ENCODE data around the gene TAF4. TPM values are rescaled to one million over a fixed set of nuclear protein-coding genes. Genes with fewer than 3 reads are reported as not detected.
A peak's percentile ranks its signal among the peaks of the same experiment; 100 is the strongest.

Gene TAF4
- total and polyA plus RNA-seq, 2 of the 13 experiments (the other 11 are each of a cell fraction or from before 2014, with no cell fraction given), result 5.9 to 12.0 TPM

DNA sequence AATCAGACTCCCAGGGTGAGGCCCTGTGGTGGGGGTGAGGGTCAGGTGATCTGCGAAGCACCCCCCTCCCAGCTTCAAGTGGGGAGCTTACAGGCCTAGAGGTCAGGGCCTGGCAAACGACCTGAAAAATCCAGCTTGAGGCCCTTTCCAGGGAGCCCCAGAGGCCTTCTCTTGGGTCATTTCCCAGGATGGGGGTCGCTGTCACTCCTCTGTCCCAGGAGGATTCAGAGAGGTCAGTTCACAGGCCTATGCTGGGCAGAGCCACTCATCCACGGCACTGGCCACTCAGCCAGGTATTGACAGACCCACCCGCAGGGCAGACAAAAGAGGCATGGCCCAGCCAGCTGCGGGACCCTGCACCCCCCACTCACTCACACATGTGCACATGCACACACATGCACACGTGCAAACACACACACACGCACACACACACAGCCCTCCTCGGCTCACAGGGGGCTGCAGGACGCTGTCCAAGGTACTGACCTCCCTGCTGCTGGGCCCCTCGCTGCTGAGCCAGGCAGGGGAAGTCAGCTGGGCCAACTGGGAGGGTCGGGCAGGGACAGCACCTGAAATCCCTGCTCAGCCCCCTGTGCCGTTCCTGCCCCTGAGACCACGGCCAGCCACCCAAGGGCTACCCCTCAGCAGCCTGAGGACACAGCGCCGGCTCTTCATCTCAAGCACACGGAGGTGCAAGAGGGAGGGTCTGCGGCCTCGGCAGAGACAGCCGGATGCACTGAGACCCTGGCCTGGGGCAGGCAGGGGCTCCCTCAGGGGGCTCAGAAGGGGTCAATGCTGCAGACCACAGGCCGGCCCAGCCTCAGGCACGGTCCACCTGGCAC lies 113.8 kb downstream of the TAF4 start (continued):
- TF ChIP-seq, protein P1, sequence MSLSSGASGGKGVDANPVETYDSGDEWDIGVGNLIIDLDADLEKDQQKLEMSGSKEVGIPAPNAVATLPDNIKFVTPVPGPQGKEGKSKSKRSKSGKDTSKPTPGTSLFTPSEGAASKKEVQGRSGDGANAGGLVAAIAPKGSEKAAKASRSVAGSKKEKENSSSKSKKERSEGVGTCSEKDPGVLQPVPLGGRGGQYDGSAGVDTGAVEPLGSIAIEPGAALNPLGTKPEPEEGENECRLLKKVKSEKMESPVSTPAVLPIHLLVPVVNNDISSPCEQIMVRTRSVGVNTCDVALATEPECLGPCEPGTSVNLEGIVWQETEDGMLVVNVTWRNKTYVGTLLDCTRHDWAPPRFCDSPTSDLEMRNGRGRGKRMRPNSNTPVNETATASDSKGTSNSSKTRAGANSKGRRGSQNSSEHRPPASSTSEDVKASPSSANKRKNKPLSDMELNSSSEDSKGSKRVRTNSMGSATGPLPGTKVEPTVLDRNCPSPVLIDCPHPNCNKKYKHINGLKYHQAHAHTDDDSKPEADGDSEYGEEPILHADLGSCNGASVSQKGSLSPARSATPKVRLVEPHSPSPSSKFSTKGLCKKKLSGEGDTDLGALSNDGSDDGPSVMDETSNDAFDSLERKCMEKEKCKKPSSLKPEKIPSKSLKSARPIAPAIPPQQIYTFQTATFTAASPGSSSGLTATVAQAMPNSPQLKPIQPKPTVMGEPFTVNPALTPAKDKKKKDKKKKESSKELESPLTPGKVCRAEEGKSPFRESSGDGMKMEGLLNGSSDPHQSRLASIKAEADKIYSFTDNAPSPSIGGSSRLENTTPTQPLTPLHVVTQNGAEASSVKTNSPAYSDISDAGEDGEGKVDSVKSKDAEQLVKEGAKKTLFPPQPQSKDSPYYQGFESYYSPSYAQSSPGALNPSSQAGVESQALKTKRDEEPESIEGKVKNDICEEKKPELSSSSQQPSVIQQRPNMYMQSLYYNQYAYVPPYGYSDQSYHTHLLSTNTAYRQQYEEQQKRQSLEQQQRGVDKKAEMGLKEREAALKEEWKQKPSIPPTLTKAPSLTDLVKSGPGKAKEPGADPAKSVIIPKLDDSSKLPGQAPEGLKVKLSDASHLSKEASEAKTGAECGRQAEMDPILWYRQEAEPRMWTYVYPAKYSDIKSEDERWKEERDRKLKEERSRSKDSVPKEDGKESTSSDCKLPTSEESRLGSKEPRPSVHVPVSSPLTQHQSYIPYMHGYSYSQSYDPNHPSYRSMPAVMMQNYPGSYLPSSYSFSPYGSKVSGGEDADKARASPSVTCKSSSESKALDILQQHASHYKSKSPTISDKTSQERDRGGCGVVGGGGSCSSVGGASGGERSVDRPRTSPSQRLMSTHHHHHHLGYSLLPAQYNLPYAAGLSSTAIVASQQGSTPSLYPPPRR (CRISPR knock-in tag; IDR thresholded peaks at IDR 0.05; ENCODE audit: borderline replicate concordance), result peak; percentile 82
- TF ChIP-seq, protein P2, sequence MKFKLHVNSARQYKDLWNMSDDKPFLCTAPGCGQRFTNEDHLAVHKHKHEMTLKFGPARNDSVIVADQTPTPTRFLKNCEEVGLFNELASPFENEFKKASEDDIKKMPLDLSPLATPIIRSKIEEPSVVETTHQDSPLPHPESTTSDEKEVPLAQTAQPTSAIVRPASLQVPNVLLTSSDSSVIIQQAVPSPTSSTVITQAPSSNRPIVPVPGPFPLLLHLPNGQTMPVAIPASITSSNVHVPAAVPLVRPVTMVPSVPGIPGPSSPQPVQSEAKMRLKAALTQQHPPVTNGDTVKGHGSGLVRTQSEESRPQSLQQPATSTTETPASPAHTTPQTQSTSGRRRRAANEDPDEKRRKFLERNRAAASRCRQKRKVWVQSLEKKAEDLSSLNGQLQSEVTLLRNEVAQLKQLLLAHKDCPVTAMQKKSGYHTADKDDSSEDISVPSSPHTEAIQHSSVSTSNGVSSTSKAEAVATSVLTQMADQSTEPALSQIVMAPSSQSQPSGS (CRISPR knock-in tag; IDR thresholded peaks at IDR 0.05), result peak; percentile 82; the same call in 1 of the 2 replicates
- no peak for TF ChIP-seq KAT2B (IDR thresholded peaks at IDR 0.05; ENCODE audit: borderline replicate concordance, low read depth, low read length)
- TF ChIP-seq CBX1 (IDR thresholded peaks at IDR 0.05; ENCODE audit: low read depth), result no peak
- TF ChIP-seq ZSCAN29 (CRISPR knock-in tag; conservative IDR thresholded peaks at IDR 0.05), result 0 out of 2 replicates have a peak, but pooled peaks have one; percentile 47
- TF ChIP-seq ZBTB1 (CRISPR knock-in tag; IDR thresholded peaks at IDR 0.05; ENCODE audit: borderline replicate concordance), result peak; percentile 95; the same call in 1 of the 2 replicates
- TF ChIP-seq ZNF720 (CRISPR knock-in tag; IDR thresholded peaks at IDR 0.05), result peak; percentile 96
- TF ChIP-seq KLF12 (CRISPR knock-in tag; IDR thresholded peaks at IDR 0.05; ENCODE audit: borderline replicate concordance), result peak; percentile 97
- TF ChIP-seq MZF1 (CRISPR knock-in tag; IDR thresholded peaks at IDR 0.05; ENCODE audit: borderline replicate concordance), result peak; percentile 98
- TF ChIP-seq NFIC (IDR thresholded peaks at IDR 0.05; ENCODE audit: low read length), result no peak
- TF ChIP-seq MYC (CRISPR knock-in tag; IDR thresholded peaks at IDR 0.05; ENCODE audit: borderline replicate concordance), result peak; percentile 85
- peak; percentile 32; the same call in 1 of the 2 replicates for TF ChIP-seq NFYB (CRISPR knock-in tag; IDR thresholded peaks at IDR 0.05)
- TF ChIP-seq SRF (IDR thresholded peaks at IDR 0.05; ENCODE audit: low read depth, low read length), result no peak
- TF ChIP-seq ZBTB21 (CRISPR knock-in tag; IDR thresholded peaks at IDR 0.05), result peak; percentile 72; the same call in 1 of the 2 replicates
- no peak for TF ChIP-seq POGZ (CRISPR knock-in tag; IDR thresholded peaks at IDR 0.05)
- TF ChIP-seq ZNF747 (CRISPR knock-in tag; IDR thresholded peaks at IDR 0.05; ENCODE audit: borderline replicate concordance), result peak; percentile 95
- TF ChIP-seq, protein P3, sequence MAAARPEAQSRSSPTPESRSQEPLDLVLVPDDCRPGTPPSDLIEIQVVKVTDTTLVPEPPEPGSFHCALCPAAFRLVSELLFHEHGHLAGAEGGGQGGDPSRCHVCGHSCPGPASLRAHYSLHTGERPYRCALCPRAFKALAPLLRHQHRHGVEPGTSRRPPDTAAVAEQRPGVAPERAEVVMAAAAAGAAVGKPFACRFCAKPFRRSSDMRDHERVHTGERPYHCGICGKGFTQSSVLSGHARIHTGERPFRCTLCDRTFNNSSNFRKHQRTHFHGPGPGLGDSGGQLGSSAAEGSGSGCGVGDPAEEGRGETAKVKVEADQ (CRISPR knock-in tag; IDR thresholded peaks at IDR 0.05; ENCODE audit: borderline replicate concordance), result peak; percentile 97
- TF ChIP-seq, protein P4, sequence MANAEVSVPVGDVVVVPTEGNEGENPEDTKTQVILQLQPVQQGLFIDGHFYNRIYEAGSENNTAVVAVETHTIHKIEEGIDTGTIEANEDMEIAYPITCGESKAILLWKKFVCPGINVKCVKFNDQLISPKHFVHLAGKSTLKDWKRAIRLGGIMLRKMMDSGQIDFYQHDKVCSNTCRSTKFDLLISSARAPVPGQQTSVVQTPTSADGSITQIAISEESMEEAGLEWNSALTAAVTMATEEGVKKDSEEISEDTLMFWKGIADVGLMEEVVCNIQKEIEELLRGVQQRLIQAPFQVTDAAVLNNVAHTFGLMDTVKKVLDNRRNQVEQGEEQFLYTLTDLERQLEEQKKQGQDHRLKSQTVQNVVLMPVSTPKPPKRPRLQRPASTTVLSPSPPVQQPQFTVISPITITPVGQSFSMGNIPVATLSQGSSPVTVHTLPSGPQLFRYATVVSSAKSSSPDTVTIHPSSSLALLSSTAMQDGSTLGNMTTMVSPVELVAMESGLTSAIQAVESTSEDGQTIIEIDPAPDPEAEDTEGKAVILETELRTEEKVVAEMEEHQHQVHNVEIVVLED (CRISPR knock-in tag; IDR thresholded peaks at IDR 0.05; ENCODE audit: borderline replicate concordance), result no peak
- no peak for TF ChIP-seq MBD4 (IDR thresholded peaks at IDR 0.05; ENCODE audit: borderline replicate concordance, low read length)
- peak; percentile 99 for TF ChIP-seq MIER2 (CRISPR knock-in tag; IDR thresholded peaks at IDR 0.05)

Data from HepG2 (cell line).